HCT116 (cell line): ENCODE measurements around the gene ARFGAP3. TPM values are rescaled to one million over a fixed set of nuclear protein-coding genes. Genes with fewer than 3 reads are reported as not detected.

Experiments
- ATAC-seq: fragments of 200-7000 bp; cut with Tn5 transposase; 2 replicates; pipeline ENCODE4 v1.9.1; 2020; ENCODE audit warnings: mild to moderate bottlenecking, moderate library complexity
- BruUV-seq: library from RNA; stranded (reverse); fragments of 400-500 nt; replicated peaks from 2 replicates; lab custom pipeline; 2021; lab: Mats Ljungman, UMichigan
- CTCF ChIA-PET: fragments of 300-600 bp; sonication (Branson Sonifier 250); formaldehyde crosslinking; loops from one replicate; lab custom pipeline; 2021; ENCODE audit warnings: antibody characterized with exemption; lab: Charles Lee
- POLR2A ChIA-PET: fragments of 300-600, 350-600 bp; sonication (Branson Sonifier 250); formaldehyde crosslinking; loops from one replicate; lab custom pipeline; 2021; ENCODE audit warnings: antibody characterized with exemption; lab: Charles Lee
- RAD21 ChIA-PET, 2 experiments: fragments of 300-600 bp; sonication (Branson Sonifier 250); formaldehyde crosslinking; loops; one replicate each; lab custom pipeline; 2023; ENCODE audit warnings: low total read pairs in 2 of 2; ENCODE audit not compliant: uncharacterized antibody in 2 of 2, unreplicated experiment in 2 of 2, low non-redundant PET in 1 of 2; lab: Charles Lee
- DNase-seq: peaks from one replicate; pipeline ENCODE4 v3.0.0-alpha.2; 2010; ENCODE audit warnings: low read depth, low spot score
- H2AFZ ChIP-seq: fragments of 200-600 bp; shearing (Covaris generic), sonication (generic); 2 replicates; pipeline ENCODE4 v1.6.1; 2017; ENCODE audit warnings: low read depth, mixed run types, mixed read lengths, antibody characterized with exemption, low read length; ENCODE audit not compliant: poor library complexity, severe bottlenecking
- H3K27ac ChIP-seq: 2 replicates; pipeline ENCODE4 v1.5.1; 2012; ENCODE audit warnings: low read depth, low read length
- H3K27me3 ChIP-seq: fragments of 200-600 bp; sonication (generic); 2 replicates; pipeline ENCODE4 v1.6.1; 2016; ENCODE audit warnings: mixed run types, low read length, mixed read lengths; ENCODE audit not compliant: insufficient read depth
- H3K36me3 ChIP-seq, 2 experiments: fragments of 200-500 bp in 1 of 2; fragments of 200-600 bp in 1 of 2; sonication (Bioruptor generic) in 1 of 2; sonication (generic) in 1 of 2; 2 replicates each; pipeline versions ENCODE4 v1.5.1 to v1.6.1; 2014 to 2016; ENCODE audit warnings: low read length in 2 of 2, inconsistent platforms in 1 of 2, mixed read lengths in 1 of 2, mixed run types in 1 of 2; ENCODE audit not compliant: insufficient read depth in 2 of 2, control insufficient read depth in 1 of 2
- H3K4me1 ChIP-seq, 2 experiments: fragments of 200-600 bp in 1 of 2; sonication (generic) in 1 of 2; 2 replicates each; pipeline versions ENCODE4 v1.5.1 to v1.6.1; 2012 to 2017; ENCODE audit warnings: low read length in 2 of 2, inconsistent platforms in 1 of 2, mild to moderate bottlenecking in 1 of 2, mixed read lengths in 1 of 2, mixed run types in 1 of 2, moderate library complexity in 1 of 2; ENCODE audit not compliant: insufficient read depth in 2 of 2, control insufficient read depth in 1 of 2
- H3K4me2 ChIP-seq: fragments of 200-600 bp; sonication (generic); 2 replicates; pipeline ENCODE4 v1.6.1; 2017; ENCODE audit warnings: mixed run types, low read length, mixed read lengths
- H3K4me3 ChIP-seq, 2 experiments: fragments of 200-600 bp in 1 of 2; sonication (generic) in 1 of 2; replicated peaks in 1 of 2; 2 replicates each; pipeline ENCODE4 v1.5.1; 2011 to 2016; ENCODE audit warnings: low read length in 2 of 2, control low read depth in 1 of 2, low read depth in 1 of 2, mild to moderate bottlenecking in 1 of 2, mixed read lengths in 1 of 2, mixed run types in 1 of 2
- H3K79me2 ChIP-seq: fragments of 200-600 bp; sonication (generic); 2 replicates; pipeline ENCODE4 v1.6.1; 2017; ENCODE audit warnings: mild to moderate bottlenecking, mixed run types, low read length, moderate library complexity, mixed read lengths; ENCODE audit not compliant: insufficient read depth
- H3K9ac ChIP-seq: fragments of 200-600 bp; sonication (generic); 2 replicates; pipeline ENCODE4 v1.6.1; 2016; ENCODE audit warnings: low read length, mixed read lengths
- H3K9me2 ChIP-seq: fragments of 200-600 bp; sonication (generic), shearing (Covaris generic); 2 replicates; pipeline ENCODE4 v1.6.1; 2017; ENCODE audit warnings: mixed run types, mild to moderate bottlenecking, moderate library complexity; ENCODE audit not compliant: insufficient read depth
- H3K9me3 ChIP-seq, 2 experiments: fragments of 200-500 bp in 1 of 2; fragments of 200-600 bp in 1 of 2; sonication (Bioruptor generic) in 1 of 2; sonication (generic) in 1 of 2; 2 replicates each; pipeline ENCODE4 v1.6.1; 2014 to 2017; ENCODE audit warnings: low read length in 2 of 2, mixed read lengths in 2 of 2, inconsistent platforms in 1 of 2, low read depth in 1 of 2, mild to moderate bottlenecking in 1 of 2, mixed run types in 1 of 2, moderate library complexity in 1 of 2; ENCODE audit not compliant: control insufficient read depth in 1 of 2, insufficient read depth in 1 of 2
- H4K20me1 ChIP-seq: fragments of 200-600 bp; sonication (generic), shearing (Covaris generic); 2 replicates; pipeline ENCODE4 v1.6.1; 2017; ENCODE audit warnings: mixed run types, mild to moderate bottlenecking, moderate library complexity; ENCODE audit not compliant: insufficient read depth
- CBX3 ChIP-seq: IDR thresholded peaks from 2 replicates; pipeline ENCODE4 v1.6.1; 2012; ENCODE audit warnings: low read depth
- CEBPB ChIP-seq: IDR thresholded peaks from 2 replicates; pipeline ENCODE4 v1.6.1; 2012; ENCODE audit warnings: low read depth
- ELF1 ChIP-seq: IDR thresholded peaks from 2 replicates; pipeline ENCODE4 v1.6.1; 2012; ENCODE audit warnings: low read depth, borderline replicate concordance
- EZH2 ChIP-seq: fragments of 200-600 bp; sonication (generic); IDR thresholded peaks from 2 replicates; pipeline ENCODE4 v1.6.1; 2017; ENCODE audit warnings: antibody characterized with exemption, mixed run types
- EZH2phosphoT487 ChIP-seq: fragments of 200-600 bp; IDR thresholded peaks from 2 replicates; pipeline ENCODE4 v1.6.1; 2018; ENCODE audit warnings: antibody characterized with exemption, borderline replicate concordance
- FOSL1 ChIP-seq: IDR thresholded peaks from 2 replicates; pipeline ENCODE4 v1.6.1; 2012; ENCODE audit warnings: low read depth
- POLR2A ChIP-seq: IDR thresholded peaks from 2 replicates; pipeline ENCODE4 v1.7.0; 2011; ENCODE audit warnings: borderline replicate concordance; ENCODE audit not compliant: insufficient read depth, insufficient read length; ENCODE audit errors: extremely low read depth
- RAD21 ChIP-seq: IDR thresholded peaks from 2 replicates; pipeline ENCODE4 v1.6.1; 2012; ENCODE audit warnings: low read depth, mild to moderate bottlenecking
- SP1 ChIP-seq: IDR thresholded peaks from 2 replicates; pipeline ENCODE4 v1.6.1; 2012; ENCODE audit warnings: low read depth
- SRF ChIP-seq: IDR thresholded peaks from 2 replicates; pipeline ENCODE4 v1.6.1; 2012; ENCODE audit warnings: low read depth
- ZFX ChIP-seq: fragments of 450-650 bp; IDR thresholded peaks from 2 replicates; pipeline ENCODE4 v1.6.1; 2017
- intact Hi-C: fragments of 100-400 bp; cut with micrococcal nuclease; formaldehyde crosslinking; loops from 2 replicates; pipeline ENCODE4 v1.10.0; 2022
- total RNA-seq: library from RNA; stranded (reverse); gene quantifications from one replicate; pipeline ENCODE4 v1.2.1, GENCODE V29; 2021; ENCODE audit not compliant: unreplicated experiment
- TF ChIP-seq, protein P1 (sequence below), 3 experiments: fragments of 200-600 bp in 1 of 3; sonication (generic) in 1 of 3; IDR thresholded peaks in 2 of 3; conservative IDR thresholded peaks in 1 of 3; 2 replicates each; pipeline ENCODE4 v1.5.1; 2012 to 2017; ENCODE audit warnings: low read depth in 2 of 3, low read length in 2 of 3, antibody characterized with exemption in 1 of 3, borderline replicate concordance in 1 of 3, control low read depth in 1 of 3, mild to moderate bottlenecking in 1 of 3, mixed read lengths in 1 of 3, mixed run types in 1 of 3, moderate library complexity in 1 of 3; ENCODE audit not compliant: insufficient read depth in 1 of 3
- TF ChIP-seq, protein P2 (sequence below): IDR thresholded peaks from 2 replicates; pipeline ENCODE4 v1.6.1; 2012; ENCODE audit warnings: low read depth
- TF ChIP-seq, protein P3 (sequence below): IDR thresholded peaks from 2 replicates; pipeline ENCODE4 v1.6.1; 2011; ENCODE audit warnings: mild to moderate bottlenecking, low read length, moderate library complexity; ENCODE audit not compliant: insufficient replicate concordance; ENCODE audit errors: extremely low read depth
- TF ChIP-seq, protein P4 (sequence below): IDR thresholded peaks from 2 replicates; pipeline ENCODE4 v1.6.1; 2012

Gene ARFGAP3
- total RNA-seq, 1 experiment from 2014 or later: 15.4 TPM

DNA sequence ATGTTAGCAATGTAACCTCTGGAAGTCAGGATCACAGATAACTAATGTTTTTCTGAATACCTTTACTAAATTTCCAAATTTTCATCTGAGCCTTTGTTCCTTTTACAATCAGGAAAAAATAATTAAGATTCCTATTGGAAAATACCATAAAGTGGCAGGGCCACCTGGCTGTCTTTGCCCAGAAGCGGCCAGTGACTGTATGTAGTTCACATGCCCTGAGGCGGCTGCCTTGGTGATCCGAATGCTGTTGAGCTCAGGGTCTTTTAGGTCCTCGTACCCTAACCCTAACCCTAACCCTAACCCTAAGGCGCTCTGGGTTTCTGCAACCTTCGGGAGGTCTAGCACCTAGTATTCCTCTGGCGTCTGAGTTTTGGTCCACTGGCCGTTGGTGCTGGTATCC lies 8.5 kb upstream of the ARFGAP3 start:
- ATAC-seq (no peak), DNase-seq (no peak)
- 0 out of 4 replicates have a peak, but pooled peaks cover 0 to 2% of the 10 kb centered on the region in 2 experiments for H3K36me3 ChIP-seq
- CTCF ChIA-PET: no interaction called here
- no peak overlapping the region for H3K4me3 ChIP-seq
- H4K20me1 ChIP-seq: no peaks in the 10 kb centered on the region
- no peaks in the 10 kb centered on the region for H3K9me3 ChIP-seq
- no peaks in the 10 kb centered on the region for H3K9me2 ChIP-seq
- H3K79me2 ChIP-seq: no peaks in the 10 kb centered on the region
- no peak overlapping the region for H3K4me2 ChIP-seq
- POLR2A ChIA-PET: no interaction called here
- no peak overlapping the region for H3K9ac ChIP-seq
- TF ChIP-seq SP1: no peak
- TF ChIP-seq, protein P1, sequence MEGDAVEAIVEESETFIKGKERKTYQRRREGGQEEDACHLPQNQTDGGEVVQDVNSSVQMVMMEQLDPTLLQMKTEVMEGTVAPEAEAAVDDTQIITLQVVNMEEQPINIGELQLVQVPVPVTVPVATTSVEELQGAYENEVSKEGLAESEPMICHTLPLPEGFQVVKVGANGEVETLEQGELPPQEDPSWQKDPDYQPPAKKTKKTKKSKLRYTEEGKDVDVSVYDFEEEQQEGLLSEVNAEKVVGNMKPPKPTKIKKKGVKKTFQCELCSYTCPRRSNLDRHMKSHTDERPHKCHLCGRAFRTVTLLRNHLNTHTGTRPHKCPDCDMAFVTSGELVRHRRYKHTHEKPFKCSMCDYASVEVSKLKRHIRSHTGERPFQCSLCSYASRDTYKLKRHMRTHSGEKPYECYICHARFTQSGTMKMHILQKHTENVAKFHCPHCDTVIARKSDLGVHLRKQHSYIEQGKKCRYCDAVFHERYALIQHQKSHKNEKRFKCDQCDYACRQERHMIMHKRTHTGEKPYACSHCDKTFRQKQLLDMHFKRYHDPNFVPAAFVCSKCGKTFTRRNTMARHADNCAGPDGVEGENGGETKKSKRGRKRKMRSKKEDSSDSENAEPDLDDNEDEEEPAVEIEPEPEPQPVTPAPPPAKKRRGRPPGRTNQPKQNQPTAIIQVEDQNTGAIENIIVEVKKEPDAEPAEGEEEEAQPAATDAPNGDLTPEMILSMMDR (IDR thresholded peaks at IDR 0.05 in 2 of 3, conservative IDR thresholded peaks at IDR 0.05 in 1 of 3; ENCODE audit: borderline replicate concordance in 1 of 3, insufficient read depth in 1 of 3, low read depth in 2 of 3, low read length in 2 of 3): no peak
- TF ChIP-seq, protein P2, sequence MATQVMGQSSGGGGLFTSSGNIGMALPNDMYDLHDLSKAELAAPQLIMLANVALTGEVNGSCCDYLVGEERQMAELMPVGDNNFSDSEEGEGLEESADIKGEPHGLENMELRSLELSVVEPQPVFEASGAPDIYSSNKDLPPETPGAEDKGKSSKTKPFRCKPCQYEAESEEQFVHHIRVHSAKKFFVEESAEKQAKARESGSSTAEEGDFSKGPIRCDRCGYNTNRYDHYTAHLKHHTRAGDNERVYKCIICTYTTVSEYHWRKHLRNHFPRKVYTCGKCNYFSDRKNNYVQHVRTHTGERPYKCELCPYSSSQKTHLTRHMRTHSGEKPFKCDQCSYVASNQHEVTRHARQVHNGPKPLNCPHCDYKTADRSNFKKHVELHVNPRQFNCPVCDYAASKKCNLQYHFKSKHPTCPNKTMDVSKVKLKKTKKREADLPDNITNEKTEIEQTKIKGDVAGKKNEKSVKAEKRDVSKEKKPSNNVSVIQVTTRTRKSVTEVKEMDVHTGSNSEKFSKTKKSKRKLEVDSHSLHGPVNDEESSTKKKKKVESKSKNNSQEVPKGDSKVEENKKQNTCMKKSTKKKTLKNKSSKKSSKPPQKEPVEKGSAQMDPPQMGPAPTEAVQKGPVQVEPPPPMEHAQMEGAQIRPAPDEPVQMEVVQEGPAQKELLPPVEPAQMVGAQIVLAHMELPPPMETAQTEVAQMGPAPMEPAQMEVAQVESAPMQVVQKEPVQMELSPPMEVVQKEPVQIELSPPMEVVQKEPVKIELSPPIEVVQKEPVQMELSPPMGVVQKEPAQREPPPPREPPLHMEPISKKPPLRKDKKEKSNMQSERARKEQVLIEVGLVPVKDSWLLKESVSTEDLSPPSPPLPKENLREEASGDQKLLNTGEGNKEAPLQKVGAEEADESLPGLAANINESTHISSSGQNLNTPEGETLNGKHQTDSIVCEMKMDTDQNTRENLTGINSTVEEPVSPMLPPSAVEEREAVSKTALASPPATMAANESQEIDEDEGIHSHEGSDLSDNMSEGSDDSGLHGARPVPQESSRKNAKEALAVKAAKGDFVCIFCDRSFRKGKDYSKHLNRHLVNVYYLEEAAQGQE: no peak
- no peak for TF ChIP-seq CEBPB
- TF ChIP-seq ELF1: no peak
- no peak for TF ChIP-seq SRF
- TF ChIP-seq, protein P3, sequence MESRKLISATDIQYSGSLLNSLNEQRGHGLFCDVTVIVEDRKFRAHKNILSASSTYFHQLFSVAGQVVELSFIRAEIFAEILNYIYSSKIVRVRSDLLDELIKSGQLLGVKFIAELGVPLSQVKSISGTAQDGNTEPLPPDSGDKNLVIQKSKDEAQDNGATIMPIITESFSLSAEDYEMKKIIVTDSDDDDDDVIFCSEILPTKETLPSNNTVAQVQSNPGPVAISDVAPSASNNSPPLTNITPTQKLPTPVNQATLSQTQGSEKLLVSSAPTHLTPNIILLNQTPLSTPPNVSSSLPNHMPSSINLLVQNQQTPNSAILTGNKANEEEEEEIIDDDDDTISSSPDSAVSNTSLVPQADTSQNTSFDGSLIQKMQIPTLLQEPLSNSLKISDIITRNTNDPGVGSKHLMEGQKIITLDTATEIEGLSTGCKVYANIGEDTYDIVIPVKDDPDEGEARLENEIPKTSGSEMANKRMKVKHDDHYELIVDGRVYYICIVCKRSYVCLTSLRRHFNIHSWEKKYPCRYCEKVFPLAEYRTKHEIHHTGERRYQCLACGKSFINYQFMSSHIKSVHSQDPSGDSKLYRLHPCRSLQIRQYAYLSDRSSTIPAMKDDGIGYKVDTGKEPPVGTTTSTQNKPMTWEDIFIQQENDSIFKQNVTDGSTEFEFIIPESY: no peak
- no peak for TF ChIP-seq ZFX
- no peak for TF ChIP-seq RAD21
- no peak for TF ChIP-seq POLR2A
- TF ChIP-seq EZH2phosphoT487: no peak
- TF ChIP-seq CBX3: no peak
- TF ChIP-seq, protein P4, sequence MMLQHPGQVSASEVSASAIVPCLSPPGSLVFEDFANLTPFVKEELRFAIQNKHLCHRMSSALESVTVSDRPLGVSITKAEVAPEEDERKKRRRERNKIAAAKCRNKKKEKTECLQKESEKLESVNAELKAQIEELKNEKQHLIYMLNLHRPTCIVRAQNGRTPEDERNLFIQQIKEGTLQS: no peak
- no peak for TF ChIP-seq EZH2
- no peak for TF ChIP-seq FOSL1
- peaks cover 17 to 37% of the 10 kb centered on the region in 2 experiments for H3K4me1 ChIP-seq
- RAD21 ChIA-PET: no interaction called here
- H3K27me3 ChIP-seq: no peaks in the 10 kb centered on the region
- intact Hi-C loops: loop anchor here (5.0 to 10.0 kb wide), 2 partner anchors 83 to 231 kb away; no protein-coding TSS in a partner anchor
- no peak overlapping the region for H3K27ac ChIP-seq
- no TSS peak for BruUV-seq
- no peak overlapping the region for H2AFZ ChIP-seq
